Measurements from ENCODE around the gene DFFA.
"Not testable (repeated sequence)": the region's sequence is repeated elsewhere in the genome, so short reads cannot be mapped to it uniquely, and the experiment has no call there.

Gene DFFA

DNA sequence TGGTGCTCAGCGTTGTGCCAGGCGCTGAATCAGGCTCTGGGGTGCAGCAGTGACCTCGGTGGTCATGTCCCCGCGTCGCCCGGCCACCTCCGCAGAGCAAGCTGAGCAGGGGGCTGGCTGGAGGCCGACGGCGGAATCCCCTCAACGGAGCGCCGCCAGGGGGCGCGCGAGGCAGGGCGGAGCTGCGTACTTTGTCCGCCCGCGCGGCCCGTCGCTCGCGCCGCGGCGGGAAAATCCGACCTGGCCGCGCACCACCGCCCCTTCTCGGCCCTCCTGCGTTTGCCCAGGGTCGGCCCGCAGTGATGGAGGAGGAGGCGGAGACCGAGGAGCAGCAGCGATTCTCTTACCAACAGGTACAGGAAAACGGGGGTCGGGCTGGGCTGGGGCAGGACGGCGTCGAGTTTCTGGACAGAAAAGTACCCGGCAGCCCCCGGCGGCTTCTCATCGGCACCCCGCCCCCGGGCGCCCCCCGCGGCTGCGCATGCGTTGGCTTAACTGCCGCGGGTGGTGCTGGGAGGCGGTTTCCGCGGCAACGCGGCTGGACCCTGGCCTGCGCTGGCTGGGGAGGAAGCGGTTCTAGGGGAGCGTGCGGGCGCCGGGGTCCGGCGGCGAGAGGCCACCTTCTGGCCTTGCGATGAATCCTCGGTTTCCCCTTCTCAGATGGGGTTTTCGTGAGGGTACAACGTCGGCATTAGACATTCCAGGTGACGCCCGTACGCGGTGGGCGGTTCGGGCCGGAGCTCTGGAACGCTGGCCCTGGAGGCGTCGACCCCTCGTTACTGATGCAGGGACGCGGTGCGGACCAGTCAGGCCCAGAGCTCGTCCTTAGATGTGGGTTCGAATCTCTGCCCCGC lies 41.9 kb downstream of the DFFA start, which contains the start of gene CENPS:
Gene CENPS (plus strand): TSS at position 218 of the 854 bp plus-strand sequence. CDS start 85 bp downstream, at position 303.
- DNase-seq (ENCODE audit: low read depth in 1 of 2, low spot score in 1 of 2) = peak; percentile 80 to 87

DNA sequence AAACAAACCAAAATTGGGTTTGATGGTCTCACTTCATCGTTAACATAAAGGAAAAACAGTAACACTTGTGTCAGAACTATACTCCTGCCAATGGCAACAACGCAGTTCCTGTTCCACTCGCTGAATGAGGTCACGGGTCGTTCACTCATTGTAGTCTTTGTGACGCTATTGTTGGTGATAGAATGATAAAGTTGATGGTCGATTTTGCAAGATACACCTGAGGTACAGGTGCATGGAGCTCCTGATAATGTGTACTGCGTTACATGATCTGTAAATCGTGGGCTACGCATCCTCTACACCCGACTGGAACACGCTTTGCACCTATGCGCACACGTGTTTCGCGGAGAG lies 42.5 kb downstream of the DFFA start:
- DNase-seq (ENCODE audit: low read depth in 1 of 2, low spot score in 1 of 2) = no peak

DNA sequence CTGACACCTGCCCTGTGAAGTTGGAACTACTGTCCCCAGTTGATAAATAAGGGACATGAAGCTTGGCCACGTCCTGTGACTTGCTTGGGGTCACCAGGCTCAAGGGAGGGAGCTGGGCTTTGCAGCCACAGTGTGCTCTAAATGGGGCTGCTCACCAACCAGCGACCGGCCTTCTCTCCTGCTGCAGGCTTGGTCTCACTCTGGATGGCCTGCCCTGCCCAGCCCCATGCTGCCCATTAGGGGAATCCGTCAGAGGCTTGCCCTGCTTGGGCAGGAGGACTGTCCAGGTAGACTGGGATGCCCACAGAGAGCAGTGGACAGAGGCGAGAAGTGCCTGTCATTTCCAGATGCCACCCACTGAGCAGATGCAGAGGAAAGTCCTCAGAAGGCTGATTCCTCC lies 43.3 kb downstream of the DFFA start:
- no peak for DNase-seq (ENCODE audit: low read depth in 1 of 2, low spot score in 1 of 2)

DNA sequence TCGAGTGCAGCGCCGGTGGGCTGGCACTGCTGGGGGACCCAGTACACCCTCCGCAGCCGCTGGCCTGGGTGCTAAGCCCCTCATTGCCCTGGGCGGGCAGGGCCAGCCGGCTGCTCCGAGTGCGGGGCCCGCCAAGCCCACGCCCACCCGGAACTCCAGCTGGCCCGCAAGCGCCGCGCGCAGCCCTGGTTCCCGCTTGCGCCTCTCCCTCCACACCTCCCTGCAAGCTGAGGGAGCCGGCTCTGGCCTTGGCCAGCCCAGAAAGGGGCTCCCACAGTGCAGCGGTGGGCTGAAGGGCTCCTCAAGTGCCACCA lies 45.8 kb downstream of the DFFA start:
- DNase-seq (ENCODE audit: low read depth in 1 of 2, low spot score in 1 of 2) = not testable (repeated sequence)

DNA sequence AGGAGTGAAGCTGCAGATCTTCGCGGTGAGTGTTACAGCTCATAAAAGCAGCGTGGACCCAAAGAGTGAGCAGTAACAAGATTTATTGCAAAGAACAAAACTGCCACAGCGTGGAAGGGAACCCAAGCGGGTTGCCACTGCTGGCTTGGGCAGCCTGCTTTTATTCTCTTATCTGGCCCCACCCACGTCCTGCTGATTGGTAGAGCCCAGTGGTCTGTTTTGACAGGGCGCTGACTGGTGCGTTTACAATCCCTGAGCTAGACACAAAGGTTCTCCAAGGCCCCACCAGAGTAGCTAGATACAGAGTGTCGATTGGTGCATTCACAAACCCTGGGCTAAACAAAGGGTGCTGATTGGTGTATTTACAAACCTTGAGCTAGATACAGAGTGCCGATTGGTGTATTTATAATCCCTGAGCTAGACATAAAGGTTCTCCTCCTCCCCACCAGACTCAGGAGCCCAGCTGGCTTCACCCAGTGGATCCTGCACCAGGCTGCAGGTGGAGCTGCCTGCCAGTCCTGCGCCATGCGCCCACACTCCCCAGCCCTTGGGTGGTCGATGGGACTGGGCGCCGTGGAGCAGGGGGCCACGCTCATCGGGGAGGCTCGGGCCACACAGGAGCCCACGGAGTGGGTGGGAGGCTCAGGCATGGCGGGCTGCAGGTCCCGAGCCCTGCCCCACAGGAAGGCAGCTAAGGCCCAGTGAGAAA lies 46.3 kb downstream of the DFFA start:
- DNase-seq (ENCODE audit: low read depth in 1 of 2, low spot score in 1 of 2) = not testable (repeated sequence)

DNA sequence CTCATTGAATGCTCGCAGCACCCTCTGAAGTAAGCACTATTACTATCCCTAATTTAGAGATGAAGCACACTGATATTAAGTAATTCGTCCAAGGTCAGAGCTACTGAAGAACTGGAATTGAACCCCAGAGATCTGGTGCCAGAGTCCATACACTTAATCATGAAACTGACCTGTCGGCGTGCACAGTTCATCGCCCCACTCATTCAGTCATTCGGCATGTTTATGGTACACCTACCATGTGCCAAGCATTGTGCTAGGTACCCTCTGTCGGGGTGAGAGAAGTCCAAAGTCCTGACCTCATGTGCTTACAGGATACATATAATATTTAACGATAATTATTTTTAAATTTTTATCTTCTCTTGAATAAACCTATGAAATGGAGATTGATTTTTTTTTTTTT lies 47.7 kb downstream of the DFFA start:
- DNase-seq (ENCODE audit: low read depth in 1 of 2, low spot score in 1 of 2) = no peak

DNA sequence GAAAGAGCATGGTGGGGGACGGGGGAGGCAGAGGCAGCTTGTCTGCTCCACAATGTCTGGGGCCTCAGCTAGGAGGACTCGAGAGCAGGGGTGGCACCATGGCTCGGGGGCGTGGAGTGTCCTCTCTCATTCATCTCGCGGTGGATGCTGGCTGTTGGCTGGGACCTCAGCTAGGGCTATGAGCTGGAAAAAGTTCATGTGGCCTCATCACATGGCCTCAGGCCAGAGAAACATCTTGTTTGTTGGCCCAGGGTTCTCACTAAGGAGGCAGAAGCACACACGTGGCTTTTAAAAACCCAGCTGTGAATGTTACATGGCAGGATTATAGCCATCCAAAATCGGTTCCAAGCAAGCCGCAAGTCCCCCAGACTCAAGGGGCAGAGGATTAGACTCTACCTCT lies 48.3 kb downstream of the DFFA start:
- DNase-seq (ENCODE audit: low read depth in 1 of 2, low spot score in 1 of 2) = no peak

DNA sequence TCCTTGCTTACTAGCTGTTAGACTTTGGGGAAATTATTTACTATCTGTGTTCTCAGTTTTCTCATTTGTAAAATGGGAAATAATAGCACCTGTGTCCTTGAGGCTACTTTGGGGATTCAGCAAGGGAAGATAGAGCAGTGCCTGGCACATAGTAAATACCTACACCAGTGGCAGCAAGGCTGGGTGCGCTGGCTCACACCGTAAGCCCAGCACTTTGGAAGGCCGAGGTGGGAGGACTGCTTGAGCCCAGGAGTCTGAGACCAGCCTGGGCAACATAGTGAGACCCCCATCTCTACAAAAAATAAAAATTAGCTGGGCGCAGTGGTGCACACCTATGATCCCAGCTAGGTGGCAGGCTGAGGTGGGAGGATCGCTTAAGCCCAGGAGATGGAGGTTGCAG lies 50.7 kb downstream of the DFFA start:
- no peak for DNase-seq (ENCODE audit: low read depth in 1 of 2, low spot score in 1 of 2)

DNA sequence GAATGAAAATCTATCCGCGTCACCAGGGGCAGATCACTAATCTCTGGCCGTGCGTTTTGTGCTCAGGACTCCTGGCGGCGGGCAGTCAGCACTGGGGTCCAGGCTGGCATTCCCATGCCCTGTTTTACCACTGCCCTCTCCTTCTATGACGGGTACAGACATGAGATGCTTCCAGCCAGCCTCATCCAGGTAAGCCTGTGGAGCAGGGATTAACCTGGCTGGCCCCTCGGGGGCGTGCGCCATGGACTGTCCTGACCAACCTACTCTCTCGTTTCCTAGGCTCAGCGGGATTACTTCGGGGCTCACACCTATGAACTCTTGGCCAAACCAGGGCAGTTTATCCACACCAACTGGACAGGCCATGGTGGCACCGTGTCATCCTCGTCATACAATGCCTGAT lies 53.0 kb downstream of the DFFA start:
- no peak for DNase-seq (ENCODE audit: low read depth in 1 of 2, low spot score in 1 of 2)

DNA sequence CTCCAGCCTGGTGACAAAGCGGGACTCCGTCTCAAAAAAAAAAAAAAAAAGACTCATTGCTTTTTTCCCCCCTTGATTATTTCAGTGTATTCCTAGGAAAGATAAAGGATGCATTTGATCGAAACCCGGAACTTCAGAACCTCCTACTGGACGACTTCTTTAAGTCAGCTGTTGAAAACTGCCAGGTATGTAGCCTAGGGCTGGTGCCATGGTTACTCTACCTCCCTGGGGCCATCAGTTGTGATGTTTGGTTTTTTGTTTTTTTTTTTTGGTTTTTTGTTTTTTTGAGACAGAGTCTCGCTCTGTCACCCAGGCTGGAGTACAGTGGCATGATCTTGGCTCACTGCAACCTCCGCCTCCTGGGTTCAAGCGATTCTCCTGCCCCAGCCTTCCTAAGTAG lies 53.6 kb downstream of the DFFA start:
- DNase-seq (ENCODE audit: low read depth in 1 of 2, low spot score in 1 of 2) = not testable (repeated sequence)

DNA sequence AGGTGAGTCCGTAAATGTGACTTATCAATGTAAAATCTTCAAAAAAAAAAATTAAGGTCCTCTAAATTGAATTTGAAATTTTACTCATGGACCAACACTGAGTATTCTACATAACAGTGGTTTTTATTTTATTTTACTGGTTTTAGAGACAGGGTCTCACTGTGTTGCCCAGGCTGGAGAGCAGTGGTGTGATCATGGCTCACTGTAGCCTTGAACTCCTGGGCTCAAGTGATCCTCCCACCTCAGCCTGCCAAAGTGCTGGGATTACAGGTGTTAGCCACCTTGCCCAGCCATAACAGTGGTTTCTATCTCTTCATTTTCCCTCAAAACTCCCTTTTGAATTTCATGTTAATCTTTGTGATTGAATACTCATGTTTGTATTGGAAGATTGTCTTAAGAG lies 56.4 kb downstream of the DFFA start:
- not testable (repeated sequence) for DNase-seq (ENCODE audit: low read depth in 1 of 2, low spot score in 1 of 2)

DNA sequence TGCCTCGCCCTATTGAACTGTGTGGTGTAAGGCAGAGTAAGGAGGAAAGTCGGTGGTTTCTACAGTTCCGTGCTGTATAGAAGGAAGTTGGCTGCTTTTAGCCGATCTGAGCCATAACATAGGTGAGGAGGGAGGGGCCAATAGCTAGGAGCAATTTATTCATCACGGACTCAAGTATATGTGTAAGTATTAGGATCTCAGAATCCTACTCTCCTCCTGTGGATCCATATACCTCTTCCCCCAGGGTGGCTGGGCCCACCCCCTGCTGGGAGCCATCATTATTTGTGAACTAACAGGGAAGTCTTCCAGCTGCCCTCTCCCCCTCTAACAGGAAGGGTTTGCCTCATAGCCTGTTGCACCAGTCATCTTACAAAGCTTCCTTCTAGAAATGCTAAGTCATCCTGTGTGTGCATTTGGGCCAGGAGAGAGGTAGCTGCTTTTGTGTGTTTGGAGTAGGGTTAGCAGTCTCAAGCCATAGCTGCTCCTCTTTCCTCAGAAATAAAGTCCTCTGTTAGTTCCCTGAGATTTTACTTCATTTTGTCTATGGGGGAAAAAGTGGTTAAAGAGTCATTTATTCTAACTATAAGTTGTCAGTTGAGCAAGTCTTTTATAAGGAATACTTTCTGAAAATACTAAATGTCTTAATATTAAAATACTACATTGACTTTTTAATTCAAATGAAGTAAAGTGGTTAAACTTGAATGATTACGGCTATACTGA lies 57.0 kb downstream of the DFFA start:
- no peak for DNase-seq (ENCODE audit: low read depth in 1 of 2, low spot score in 1 of 2)

DNA sequence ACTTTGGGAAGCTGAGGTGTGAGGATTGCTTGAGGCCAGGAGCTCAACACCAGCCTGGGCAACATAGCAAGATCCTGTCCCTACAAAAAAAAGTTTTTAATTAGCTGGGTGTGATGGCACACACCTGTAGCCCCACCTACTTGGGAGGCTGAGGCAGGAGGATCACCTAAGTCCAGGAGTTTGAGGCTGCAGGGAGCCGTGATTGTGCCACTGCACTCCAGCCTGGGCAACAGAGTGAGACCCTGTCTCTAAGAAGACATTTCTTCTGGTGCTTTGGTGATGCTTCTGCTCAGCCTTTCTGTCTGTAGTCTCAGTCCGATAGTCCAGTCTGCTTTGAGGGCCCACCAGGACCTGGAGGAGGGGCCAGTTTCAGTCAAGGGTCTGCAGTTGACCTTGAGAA lies 65.1 kb downstream of the DFFA start:
- no peak for DNase-seq (ENCODE audit: low read depth in 1 of 2, low spot score in 1 of 2)

Measured in activated T-helper 1 cell treated with anti-CD3 and anti-CD28 coated beads, Interleukin-2, amount 50 U/mL, for 16 hours (primary cell).